ENCODE results near the gene ZNF699.

DNA sequence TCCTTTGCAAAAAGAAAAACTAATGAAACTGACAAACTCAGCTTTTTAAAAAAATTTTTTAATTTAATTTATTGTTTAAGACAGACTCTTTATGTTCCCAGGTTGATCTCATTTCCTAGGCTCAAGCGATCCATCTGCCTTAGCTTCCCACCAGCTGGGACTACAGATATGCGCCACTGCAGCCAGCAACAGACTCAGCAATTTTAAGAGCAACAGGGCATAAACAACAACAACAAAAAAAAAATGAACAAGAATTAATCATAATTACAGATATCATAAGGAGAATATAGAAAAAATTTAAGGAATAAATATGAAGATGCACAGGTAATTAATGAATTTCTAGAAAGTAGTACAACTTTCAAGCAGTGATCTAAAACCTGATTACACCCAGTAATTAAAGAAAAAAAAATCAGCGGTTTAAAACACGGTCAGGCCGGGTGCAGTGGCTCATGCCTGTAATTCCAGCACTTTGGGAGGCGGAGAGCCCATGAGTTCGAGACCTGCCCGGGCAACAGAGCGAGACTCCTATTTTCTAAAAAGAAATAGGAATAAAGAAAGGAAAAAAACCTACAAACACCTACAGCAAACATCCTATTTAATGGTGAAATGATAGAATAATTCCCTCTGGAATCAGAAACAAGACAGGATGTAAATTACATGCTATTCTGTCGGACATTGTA is 1.4 kb downstream of the ZNF699 start:
- no peak for TF ChIP-seq RFX5 (IDR thresholded peaks at IDR 0.05; ENCODE audit: low read length)
- TF ChIP-seq CTCF (IDR thresholded peaks at IDR 0.05), result no peak
- TF ChIP-seq IRF3 (IDR thresholded peaks at IDR 0.05; ENCODE audit: low read depth, low read length), result no peak
- no peak for TF ChIP-seq RAD21 (IDR thresholded peaks at IDR 0.05; ENCODE audit: low read length)
- no peak for TF ChIP-seq EZH2phosphoT487 (IDR thresholded peaks at IDR 0.05; ENCODE audit: borderline replicate concordance, low read depth)
- no peak for TF ChIP-seq MAX (IDR thresholded peaks at IDR 0.05; ENCODE audit: low read depth)
- no peak for TF ChIP-seq GATA2 (CRISPR knock-in tag; IDR thresholded peaks at IDR 0.05)
- TF ChIP-seq MXI1 (IDR thresholded peaks at IDR 0.05; ENCODE audit: low read depth, low read length), result no peak
- TF ChIP-seq EP300 (IDR thresholded peaks at IDR 0.05; ENCODE audit: borderline replicate concordance in 1 of 2, low read depth in 1 of 2, low read length in 1 of 2), result no peak
